ENCODE data around the gene AUTS2. TPM values are rescaled to one million over a fixed set of nuclear protein-coding genes. Genes with fewer than 3 reads are reported as not detected.

The AUTS2 gene
- total and polyA plus RNA-seq, 10 of the 15 experiments (the other 5 are each of a cell fraction or from before 2014, with no cell fraction given) = 6.4 to 55.6 (median 21.6) TPM

DNA sequence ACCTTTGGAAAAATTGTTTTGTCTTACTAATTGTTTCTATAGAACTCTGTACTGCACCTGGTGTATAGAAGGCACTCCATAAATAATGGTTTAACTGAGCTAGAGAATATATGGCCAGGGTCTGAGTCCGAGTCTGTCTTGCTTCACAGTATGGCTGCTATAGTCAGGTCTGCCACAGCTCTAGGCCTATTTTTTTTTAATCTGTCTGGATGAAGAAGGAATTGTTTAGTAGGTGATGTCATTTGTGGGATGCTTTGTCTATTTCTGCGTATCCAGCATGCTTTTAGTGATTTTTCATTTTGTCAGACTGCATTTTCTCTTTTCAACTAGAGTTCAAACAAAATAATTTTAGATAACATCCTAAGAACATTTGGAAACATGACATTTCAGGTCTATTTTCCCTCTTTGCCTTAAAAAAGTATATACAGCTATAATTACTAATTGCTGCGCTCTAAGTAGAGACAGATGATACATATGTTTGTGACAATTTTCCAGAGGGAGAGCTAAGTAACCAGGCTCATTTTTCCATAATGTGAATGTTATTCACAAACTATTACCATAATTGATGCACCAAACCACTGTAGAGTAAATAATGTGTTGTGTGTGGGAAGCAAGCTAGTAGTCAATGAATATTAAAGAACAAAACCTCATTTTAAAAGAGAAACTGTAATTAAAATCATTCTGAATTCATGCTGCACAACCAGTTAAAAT, 361.7 kb downstream of the AUTS2 start:
- in situ Hi-C loops (cut with MboI) = no loop called here
- CTCF ChIA-PET = interaction anchor here (0.7 to 1.3 kb wide), 2 partner anchors 28 to 474 kb away, joined by 3 read pairs; no protein-coding TSS in a partner anchor
- no peak overlapping the region for H3K27ac ChIP-seq (ENCODE audit: control insufficient read depth, insufficient read depth)
- RAD21 ChIA-PET (ENCODE audit: unreplicated experiment) = no interaction called here
- POLR2A ChIA-PET = interaction anchor here (0.6 kb wide), 2 partner anchors 86 to 822 kb away, joined by 4 to 7 read pairs; no protein-coding TSS in a partner anchor
- H3K4me2 ChIP-seq (ENCODE audit: control insufficient read depth, insufficient read depth) = no peak overlapping the region
- 71% methylated on average over 3 of the region's 3 CpGs for WGBS (ENCODE audit: insufficient coverage, insufficient replicate concordance, low lambda C conversion rate, missing lambda C conversion rate)
- no peak for TF ChIP-seq ZNF622 (IDR thresholded peaks at IDR 0.05)
- TF ChIP-seq IRF4 (IDR thresholded peaks at IDR 0.05; ENCODE audit: low read depth, low read length) = no peak
- TF ChIP-seq SP1 (IDR thresholded peaks at IDR 0.05; ENCODE audit: low read depth, low read length) = no peak
- TF ChIP-seq NR2C2 (IDR thresholded peaks at IDR 0.05; ENCODE audit: borderline replicate concordance, control insufficient read depth, insufficient read length, low read depth) = no peak
- no peak for TF ChIP-seq GABPA (IDR thresholded peaks at IDR 0.05; ENCODE audit: low read depth)
- TF ChIP-seq, protein P1, sequence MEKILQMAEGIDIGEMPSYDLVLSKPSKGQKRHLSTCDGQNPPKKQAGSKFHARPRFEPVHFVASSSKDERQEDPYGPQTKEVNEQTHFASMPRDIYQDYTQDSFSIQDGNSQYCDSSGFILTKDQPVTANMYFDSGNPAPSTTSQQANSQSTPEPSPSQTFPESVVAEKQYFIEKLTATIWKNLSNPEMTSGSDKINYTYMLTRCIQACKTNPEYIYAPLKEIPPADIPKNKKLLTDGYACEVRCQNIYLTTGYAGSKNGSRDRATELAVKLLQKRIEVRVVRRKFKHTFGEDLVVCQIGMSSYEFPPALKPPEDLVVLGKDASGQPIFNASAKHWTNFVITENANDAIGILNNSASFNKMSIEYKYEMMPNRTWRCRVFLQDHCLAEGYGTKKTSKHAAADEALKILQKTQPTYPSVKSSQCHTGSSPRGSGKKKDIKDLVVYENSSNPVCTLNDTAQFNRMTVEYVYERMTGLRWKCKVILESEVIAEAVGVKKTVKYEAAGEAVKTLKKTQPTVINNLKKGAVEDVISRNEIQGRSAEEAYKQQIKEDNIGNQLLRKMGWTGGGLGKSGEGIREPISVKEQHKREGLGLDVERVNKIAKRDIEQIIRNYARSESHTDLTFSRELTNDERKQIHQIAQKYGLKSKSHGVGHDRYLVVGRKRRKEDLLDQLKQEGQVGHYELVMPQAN (conservative IDR thresholded peaks at IDR 0.05) = no peak
- TF ChIP-seq NR2F1 (conservative IDR thresholded peaks at IDR 0.05) = no peak
- TF ChIP-seq RCOR1 (conservative IDR thresholded peaks at IDR 0.05; ENCODE audit: low read depth, low read length) = no peak
- no peak for TF ChIP-seq EP300 (IDR thresholded peaks at IDR 0.05; ENCODE audit: borderline replicate concordance in 1 of 2, control insufficient read depth in 1 of 2, low read depth in 2 of 2, low read length in 2 of 2)
- TF ChIP-seq TARDBP (IDR thresholded peaks at IDR 0.05; ENCODE audit: borderline replicate concordance) = no peak
- H3K9me3 ChIP-seq (replicated peaks; ENCODE audit: control insufficient read depth, insufficient read depth, low read length) = no peaks in the 10 kb centered on the region
- DNase-seq (ENCODE audit: low read depth, low spot score) (no peak), ATAC-seq (no peak), FAIRE-seq (no peak)
- no TSS peak for BruUV-seq (replicated peaks)
- no peaks in the 10 kb centered on the region for H4K20me1 ChIP-seq (ENCODE audit: control insufficient read depth, insufficient read depth)
- intact Hi-C loops (cut with micrococcal nuclease; ENCODE audit: unreplicated experiment) = no loop called here
- no peaks in the 10 kb centered on the region; the same call in 1 of the 2 replicates for H3K79me2 ChIP-seq (ENCODE audit: control insufficient read depth, insufficient read depth, low read length)
- SMC1A ChIA-PET (ENCODE audit: uncharacterized antibody, unreplicated experiment) = interaction anchor here (0.7 to 1.9 kb wide), 6 partner anchors 8 to 116 kb away, joined by 3 to 5 read pairs (median 4); no protein-coding TSS in a partner anchor
- H3K36me3 ChIP-seq (ENCODE audit: control insufficient read depth in 2 of 2, insufficient read depth in 2 of 2, low read length in 1 of 2) = no peaks in the 10 kb centered on the region
- no peak overlapping the region for H2AFZ ChIP-seq (ENCODE audit: control insufficient read depth, low read depth, low read length)
- no peak overlapping the region for H3K9ac ChIP-seq (ENCODE audit: control insufficient read depth, insufficient read depth, low read length)
- peaks cover 7% of the 10 kb centered on the region for H3K4me1 ChIP-seq (ENCODE audit: control insufficient read depth, insufficient read depth, low read length)
- H3K27me3 ChIP-seq (replicated peaks in 1 of 2; ENCODE audit: control insufficient read depth in 2 of 2, insufficient read depth in 2 of 2, low read length in 1 of 2) = no peaks in the 10 kb centered on the region
- no peak overlapping the region for H3K4me3 ChIP-seq

Measured in GM12878 (cell line).